Esophagus mucosa (tissue), 1 donor: Measurements from ENCODE around the gene SNCB. TPM values are rescaled to one million over a fixed set of nuclear protein-coding genes. Genes with fewer than 3 reads are reported as not detected.

ENCODE experiments used
- ATAC-seq: fragments of 200-7000 bp; cut with Tn5 transposase; one replicate; pipeline ENCODE4 v1.9.1; 2020
- total RNA-seq: library from RNA; stranded (reverse); gene quantifications from one replicate; pipeline ENCODE4 v1.2.4, GENCODE V29; 2023
- donor health status: DM: yes; HTN: yes; CAD: no.

SNCB gene
- total RNA-seq = not detected

DNA sequence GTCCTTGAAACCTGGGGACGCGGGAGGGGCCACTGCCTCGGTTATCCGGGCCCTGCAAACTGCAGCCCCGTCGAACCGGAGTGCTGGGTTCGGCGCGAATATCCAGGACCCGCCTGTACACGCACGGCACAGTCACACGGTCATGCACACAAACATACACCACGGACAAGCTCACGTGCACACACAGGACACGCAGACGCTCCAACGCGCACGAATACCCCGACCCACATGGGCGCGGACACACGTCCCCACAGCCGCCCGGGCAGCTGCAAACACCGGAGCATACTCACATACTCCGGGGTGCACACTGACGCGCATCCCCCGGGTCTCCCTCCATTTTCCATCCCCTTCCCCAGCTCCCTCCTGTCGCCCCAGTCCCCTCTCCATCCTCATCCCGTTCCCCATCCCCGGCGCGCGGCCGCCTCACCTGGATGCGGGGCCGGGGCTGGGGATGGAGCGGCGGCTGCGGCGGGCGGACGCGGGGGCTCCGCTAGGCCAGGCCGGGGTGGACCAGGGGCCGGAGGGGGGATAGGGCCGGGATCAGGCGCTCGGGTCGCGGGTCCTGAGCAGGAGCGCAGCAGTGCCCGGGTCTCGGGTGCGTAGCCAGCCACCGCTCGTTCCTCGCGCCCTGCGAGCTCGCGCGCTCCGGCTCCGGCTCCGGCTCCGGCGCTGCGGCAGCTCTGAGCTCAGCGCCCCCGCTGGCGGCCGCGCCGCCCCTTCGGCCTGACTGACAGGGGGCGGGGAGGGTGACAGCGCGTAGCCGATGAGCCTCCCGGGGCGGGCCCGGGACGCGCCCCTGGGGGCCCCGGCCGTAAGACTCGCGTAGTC, at the start of gene SNCB, which contains the start of gene EIF4E1B:
Gene SNCB (minus strand): TSS at position 682 of the 828 bp plus-strand sequence. CDS start 880 bp downstream, outside the sequence.
Gene EIF4E1B (plus strand): TSS at position 823 of the 828 bp plus-strand sequence. CDS start 12,113 bp downstream, outside the sequence.
- ATAC-seq = peak; percentile 48

DNA sequence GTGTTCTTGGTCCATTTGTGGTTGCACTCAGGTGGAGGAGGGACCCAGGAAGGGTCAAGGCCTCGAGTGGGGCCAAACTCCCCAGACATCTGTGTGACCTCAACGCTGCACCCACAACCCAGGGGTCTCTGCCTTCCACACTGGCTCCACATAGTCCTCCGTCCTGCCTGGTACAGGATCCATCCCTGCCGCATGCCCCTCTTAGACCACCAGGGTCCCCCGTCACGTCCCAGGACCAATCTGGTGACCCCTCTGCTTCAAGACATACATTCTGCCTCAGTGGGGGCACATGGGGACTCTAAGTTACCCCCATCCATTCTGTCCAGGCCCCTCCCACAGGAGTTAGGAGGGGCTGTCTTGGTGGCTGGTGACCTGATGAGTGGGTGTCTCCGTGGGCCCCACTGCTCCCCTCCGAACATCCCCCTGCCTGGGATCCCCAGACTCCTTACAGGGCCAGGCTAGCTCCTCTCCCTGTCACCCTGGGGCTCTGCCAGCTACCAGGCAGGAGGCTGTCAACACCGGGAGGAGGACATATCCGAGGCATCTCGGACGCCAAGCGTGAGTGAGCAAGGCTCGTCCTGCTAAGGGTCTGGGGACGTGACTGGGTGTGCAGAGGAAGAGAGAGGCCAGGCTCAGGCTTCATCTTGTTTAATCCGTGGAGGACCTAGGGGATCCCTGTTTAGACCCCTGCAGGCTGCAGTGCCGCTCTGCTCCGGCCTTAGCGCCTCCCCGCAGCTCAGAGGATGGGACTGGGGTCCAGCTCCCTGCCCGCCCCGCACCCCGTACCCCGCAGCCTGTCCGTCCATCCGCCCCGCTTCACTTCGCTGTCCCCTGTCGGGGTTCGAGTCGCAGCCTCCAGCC, 49.3 kb upstream of the SNCB start:
- ATAC-seq = no peak

DNA sequence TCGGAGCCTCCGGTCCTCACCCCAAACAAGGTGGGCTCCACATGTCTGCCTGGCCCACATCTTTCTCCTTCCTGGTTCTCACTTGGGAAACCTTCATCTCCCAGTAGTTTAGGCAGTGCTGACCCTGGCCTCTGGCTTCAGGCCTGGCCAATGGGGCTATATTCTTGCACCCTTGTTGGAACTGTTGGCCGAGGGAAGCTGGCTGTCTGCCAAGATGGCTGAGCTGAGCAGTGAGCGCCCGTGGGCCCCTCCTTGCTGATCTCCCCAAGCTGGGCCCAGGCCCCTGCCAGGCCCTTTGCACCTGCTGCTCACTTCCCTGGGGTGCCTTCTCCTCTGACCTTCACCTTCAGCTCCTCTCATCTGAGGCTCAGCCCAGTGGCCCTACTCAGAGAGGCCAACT, 48.2 kb upstream of the SNCB start:
- no peak for ATAC-seq

DNA sequence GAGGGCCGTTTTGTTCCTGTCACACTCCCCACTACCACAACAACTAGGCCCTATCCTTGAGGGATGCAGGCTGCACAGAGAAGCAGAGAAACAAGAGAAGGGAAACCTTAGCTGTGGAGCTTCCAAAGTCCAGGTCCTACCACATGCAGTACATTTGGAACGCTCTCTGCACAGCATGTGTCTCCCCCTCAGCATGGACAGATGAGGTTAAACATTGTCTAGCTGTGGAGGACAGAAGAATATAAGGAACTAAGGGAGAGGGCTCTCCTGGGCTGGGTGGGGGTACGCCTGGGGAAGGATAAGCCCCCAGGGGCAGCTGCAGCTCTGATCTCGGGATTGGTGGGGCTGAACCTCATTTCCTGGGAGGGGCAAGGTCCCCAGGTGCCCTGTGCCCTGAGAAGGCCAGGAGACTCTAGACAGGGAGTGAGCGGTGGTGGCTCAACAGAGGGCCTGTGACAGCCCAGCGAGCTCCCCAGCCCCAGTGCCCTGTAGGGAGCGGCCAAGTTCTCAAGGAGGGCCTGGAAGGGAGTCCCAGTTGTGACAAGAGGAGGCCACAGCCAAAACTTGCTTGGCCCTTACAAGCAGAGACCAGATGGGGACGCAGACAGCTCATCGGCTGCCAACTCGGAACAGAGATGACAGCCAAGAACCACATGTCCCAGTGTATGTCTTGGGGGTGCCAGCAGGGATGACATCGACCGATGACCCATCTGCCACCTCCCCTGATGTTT, 47.0 kb upstream of the SNCB start:
- no peak for ATAC-seq

DNA sequence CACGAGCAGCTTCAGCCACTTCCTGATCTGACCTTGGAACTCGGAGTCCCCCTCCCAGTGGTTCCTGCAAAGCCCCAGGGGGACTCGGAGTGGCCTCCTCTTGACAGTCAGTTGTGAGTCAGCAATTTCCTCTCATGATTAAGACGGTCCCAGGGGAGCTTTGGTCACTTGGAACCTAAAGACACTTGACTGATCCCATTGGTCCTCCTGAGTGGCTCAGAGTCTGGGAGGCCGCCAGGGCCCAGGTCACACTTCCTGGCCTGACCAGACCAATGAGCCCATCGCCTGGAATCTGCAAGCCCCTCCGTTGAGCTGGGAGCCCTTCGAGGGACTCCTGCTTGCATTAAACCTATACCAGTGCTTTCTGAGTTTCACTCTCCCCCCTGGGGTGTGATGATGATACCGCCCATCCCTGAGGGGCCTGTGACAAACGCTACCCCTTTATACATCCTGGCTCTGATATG, 46.1 kb upstream of the SNCB start:
- no peak for ATAC-seq

DNA sequence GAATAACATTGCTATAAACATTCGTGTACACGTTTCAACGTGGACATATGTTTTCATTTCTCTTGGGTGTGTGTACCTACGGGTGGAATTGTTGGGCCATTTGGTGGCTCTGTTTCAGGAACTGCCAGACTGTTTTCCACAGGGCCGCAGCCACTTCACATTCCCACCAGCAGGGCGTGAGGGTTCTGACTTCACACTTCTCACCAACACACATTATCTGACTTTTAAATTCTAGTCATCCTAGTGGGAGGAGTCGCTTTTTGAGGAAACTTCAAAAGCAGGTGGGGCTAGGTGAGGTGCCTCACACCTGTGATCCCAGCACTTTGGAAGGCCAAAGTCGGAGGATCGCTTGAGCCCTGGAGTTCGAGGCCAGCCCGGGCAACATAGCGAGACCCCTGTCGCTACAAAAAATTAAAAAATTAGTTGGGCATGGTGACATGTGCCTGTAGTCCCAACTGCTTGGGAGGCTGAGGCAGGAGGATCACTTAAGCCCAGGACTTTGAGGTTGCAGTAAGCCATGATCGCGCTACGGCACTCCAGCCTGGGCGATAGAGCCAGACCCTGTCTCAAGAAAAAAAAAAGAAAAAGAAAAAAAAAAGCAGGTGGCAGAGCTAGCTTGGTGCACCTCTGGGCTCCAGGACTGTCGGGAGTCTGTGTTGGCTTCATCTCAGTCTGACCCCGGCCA, 45.5 kb upstream of the SNCB start:
- ATAC-seq = peak; percentile 25

DNA sequence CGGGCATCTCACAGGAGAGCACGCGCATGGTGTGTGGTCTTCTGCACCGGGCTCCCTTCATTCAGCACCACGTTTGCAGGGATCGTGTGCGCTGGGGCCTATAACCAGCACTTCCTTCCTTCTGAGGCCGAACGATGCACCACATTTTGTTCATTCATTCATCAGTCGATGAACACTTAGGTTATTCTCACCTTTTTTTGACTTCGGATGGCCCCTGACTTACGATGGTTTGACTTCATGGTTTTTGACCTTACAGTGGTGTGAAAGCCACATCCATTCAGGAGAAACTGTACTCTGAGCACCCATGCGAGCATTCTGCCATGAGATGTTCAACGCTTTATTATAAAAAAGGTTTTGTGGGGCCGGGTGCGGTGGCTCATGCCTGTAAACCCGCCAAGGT, 44.5 kb upstream of the SNCB start:
- no peak for ATAC-seq

DNA sequence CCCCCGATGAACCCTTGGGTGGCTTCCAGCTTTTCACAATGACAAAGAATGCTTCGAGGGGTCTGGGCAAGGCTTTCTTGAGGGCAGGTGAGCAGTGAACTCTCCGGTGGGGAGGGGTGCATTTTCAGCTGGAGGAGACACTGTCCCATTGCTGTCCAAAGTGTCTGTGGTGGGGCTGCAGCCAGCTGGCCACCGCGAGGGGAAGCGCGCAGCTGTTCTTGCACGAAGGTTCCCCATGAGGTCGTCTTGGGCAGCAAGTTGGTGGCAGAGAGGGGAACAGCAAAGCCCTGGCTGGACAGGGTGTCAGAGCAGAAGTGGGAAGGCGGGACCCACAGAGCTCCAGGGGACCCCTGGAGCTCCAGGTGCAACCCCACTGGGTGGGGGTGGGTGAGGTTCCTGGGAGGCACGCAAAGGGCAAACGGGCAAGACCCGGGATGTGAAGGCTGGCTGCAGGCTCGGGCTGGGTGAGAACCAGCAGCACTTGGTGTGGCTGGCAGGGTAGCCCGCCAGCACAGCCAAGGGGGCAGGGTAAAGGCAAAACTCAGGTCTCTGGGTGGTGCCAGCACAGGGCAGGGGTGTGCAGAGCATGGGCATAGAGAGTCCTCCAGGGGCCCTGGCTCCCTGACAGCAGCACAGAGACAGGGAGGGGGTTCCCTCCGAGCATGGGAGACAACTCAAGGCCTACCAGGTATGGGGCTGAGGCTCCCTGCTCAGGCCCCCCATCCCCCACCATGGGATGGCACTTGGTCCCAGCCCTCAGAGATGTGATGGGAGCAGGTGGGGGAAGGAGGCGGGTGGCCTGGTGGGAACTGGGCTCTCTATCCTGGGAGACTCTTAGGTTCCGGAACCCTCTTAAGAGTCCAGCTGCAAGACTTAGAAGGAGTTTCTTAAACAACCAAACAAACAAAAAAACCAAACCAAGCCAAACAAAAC, 43.6 kb upstream of the SNCB start:
- no peak for ATAC-seq

DNA sequence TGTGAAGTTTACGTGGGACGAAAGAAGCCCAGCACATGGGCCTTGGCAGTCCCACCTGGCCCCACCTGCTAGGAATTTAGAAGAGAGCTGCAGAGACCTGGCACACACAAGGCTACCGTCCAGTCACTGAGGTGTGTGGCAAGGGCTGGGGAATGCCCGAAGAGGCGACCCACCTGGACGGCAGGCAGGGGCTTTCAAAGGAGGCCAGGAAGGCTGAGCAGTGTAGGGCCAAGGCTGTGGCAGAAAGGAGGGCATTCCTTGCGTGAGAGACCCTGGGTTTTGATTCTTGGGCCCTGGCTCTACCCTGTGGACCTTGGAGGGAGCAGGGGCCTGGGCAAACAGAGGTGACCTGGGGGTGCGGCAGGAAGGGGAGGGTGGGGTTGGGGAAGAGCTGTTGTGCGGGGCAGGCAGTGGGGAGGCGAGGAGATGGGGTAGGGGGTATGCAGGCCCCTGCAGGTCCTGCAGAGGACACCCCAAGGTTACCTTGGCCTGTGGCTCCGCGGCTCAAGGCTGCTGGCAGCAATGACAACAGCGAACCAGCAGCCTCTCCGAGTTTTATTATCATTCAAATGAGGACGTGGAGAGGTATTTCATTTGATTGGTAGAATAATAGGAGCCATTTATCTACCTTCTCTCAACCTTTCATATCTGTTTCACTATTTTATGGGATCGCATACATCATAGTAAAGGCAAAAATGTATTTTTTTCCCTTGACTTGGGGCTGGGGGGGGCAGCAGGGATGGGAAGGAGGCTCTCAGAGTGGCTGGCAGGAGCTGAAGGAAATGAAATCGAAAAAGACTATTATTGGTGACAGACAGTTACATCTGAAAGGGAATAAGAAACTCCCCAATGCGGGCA, 41.8 kb upstream of the SNCB start:
- ATAC-seq = no peak

DNA sequence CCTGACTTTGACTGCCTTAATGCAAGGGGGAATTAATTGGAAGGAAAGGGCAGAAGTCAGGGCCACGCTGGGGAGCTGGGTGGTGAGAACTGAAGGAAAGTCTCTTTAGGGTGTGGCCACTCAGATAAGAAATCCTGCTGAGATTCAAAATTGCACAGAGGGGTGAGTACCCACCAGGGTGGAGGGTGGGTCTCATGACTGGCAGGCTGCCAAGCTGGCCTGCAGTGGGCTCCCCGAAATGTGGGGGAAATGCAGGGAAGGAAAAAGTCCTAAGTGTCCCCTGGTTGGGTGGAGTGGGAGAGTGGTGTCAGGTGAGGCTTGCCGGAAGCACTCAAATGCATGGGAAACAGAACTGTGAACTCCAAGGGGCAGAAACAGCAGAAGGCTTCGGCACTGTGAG, 41.1 kb upstream of the SNCB start:
- ATAC-seq = no peak

DNA sequence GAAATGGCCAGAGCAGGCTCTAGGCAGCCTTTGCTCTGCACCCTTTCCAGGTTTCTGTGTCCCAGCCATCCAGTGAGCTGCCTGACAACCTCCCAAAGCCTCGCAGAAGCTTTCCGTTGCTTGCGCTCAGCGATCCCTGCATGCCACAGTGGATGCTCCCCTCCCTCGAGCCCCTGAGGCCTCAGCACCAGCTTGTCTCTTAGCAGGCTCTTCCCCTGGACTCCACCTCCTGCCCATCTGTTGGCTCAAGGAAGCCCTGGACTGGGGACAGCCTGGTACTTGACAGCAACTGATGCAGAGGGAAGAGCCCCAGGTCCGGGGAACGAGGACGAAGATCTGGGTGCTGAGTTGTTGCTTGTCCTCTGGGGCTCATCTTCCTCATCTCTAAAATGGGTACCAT, 40.1 kb upstream of the SNCB start:
- ATAC-seq = no peak

DNA sequence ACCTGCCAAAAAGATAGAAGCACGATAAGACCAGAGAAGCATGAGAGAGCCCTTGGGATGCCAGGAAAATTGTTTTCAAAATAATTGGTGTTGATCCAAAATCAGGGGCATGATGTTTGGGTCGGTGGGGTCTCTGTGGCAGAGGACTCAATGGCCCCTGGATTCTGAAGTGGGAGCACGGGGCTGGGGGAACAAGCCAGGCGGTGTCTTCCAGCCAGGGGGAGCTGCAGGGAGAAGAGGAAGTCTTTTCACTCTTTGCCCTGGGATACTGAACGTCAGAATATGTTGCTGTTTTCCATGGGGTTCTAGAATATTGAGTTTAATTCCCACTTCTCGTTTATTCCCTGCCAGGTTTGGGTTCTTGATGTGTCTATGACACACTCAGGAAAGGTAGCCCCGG, 37.3 kb upstream of the SNCB start:
- no peak for ATAC-seq

DNA sequence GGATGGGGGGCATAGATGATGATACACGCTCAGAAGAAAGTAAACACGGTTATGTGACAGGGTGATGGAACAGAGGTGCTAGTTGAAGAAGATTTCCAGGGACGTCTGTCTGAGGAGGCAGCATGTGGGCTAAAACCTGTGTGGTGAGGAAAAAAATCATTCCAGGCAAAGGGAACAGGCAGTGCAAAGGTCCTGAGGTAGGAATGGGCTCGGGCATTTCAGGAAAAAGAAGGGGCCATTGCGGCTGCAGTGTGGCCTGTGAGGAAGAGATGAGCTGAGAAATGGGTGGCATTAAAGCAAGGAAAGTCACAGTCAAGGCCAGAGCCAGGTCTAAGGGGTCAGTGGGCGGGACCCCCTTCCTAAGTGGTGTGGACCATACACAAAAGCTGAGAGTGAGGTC, 35.2 kb upstream of the SNCB start:
- no peak for ATAC-seq

DNA sequence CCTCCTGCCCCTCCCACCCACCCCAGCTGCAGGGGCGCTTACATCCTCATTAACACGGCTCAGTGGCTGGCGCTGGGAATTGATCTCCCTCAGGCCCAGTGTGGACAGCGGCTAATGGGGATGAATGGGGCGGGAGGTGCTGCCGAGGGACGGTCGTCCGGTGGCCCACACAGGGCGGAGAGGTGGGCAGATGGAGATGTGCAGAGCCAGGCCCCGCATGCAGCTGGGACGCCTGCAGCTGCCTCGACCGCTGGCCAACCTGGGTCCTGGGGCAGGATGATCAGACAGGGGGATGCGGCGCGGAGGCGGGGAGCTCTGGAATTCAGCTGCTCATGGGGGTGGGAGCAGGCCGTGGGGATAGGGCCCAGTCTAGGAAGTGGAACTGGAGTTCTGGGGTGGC, 34.6 kb upstream of the SNCB start:
- ATAC-seq = no peak

DNA sequence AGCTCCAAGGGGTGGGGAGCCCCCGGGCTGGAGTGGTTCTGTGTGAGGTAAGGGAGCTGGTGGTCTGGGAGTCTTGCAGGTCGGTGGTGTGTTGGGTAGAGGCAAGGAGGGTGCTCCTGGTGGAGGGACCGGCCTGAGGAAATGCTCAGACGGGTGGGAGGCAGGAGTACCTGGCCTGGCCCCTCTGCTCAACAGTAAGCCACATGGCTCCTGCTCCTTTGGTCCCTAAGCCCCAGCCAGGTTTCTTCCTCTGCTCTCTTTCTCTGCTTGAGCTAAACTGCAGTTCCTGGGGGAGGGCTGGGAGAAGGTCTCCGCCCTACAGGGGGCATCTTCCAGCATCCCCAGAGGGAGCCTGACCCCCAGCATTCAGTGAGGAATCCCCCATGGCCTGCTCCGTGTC, 34.1 kb upstream of the SNCB start:
- ATAC-seq = no peak

DNA sequence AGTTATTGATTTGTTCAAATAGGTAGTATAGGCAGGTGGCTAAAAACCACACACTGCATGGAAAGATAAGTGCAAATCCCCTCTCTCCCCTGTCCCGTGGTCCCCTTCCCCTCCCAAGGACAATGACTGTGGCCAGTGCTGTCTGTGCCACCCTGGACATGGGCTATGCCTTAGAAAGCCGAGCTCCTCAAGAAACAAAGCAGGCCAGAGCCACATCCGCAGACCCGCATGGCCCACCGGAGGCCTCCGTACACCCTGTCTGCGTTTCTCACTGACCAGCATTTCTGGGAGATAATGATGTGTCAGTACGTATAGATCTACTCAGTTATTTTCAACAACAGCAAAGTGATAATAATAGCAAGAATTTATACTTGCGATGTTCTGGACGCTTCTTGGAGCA, 33.2 kb upstream of the SNCB start:
- ATAC-seq = no peak

DNA sequence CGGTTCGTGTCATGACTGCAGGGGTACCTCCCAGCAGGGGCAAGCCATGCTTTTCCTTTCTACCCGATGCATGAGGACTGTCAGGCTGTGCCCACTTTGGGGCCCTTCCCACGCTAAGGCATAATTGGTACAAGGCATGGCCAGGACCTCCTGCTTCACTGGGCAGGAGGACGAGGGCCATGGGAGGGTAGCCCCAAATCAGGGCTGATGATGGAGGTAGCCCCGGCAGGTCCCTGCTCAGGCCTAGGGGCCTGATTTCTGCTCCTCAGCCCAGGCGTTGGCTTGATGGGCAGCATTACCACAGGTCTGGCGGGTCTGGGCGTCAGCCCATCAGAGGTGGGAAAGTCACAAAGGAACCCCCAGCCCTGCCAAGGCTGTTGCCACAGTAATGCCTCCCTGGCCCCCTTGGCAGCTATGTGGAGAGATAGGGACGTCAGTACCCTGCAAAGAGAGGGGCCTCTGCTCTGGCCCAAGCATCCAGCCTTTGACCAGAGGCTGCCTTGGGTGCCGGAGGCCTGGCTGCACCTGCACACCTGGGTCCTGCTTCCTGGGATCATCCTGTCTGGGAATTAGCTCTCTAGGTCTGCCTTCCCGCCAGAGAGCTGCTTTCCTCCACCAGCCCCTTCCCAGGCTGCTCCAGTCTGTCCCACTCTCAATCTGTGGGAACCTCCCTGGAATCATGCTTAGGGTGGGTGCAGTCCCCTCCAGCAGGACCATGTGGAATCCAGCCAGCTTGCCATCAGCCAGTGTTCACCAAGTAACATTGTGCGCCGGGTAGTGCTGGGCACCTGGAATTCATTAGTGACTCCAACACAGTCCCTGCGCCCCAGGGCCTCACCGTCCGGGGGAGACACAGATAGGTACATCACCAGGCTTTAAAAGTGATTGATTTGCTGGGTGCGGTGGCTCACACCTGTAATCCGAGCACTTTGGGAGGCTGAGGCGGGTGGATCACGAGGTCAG, 32.3 kb upstream of the SNCB start:
- ATAC-seq = no peak

DNA sequence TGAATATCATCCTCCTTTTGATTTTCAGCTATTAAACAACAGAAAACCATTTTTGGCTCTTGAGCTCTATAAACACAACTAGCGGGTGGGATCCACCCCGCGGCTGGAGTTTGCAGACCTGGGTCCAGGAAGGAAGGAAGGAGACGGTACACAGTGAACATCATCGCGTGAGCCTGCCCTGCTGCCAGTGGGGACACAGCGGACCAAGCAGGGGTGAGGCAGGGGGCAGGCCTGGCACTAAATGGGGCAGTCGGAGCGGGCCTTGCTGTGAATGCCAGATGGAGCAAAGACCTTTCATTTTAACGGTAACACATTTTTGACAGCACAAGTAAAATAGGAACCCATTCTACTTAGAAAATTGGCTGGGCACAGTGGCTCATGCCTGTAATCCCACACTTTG, 31.3 kb upstream of the SNCB start:
- ATAC-seq = no peak
